OCI-LY3 (cell line): ENCODE measurements around the gene ELANE.

Source experiments
- CTCF ChIP-seq: fragments of 200-600, 300-600 bp; sonication (generic); IDR thresholded peaks from 2 replicates; pipeline ENCODE4 v1.5.1; 2014; ENCODE audit warnings: antibody characterized with exemption, low read length, low read depth
- EZH2phosphoT487 ChIP-seq: fragments of 200-600 bp; shearing (Covaris generic); IDR thresholded peaks from 2 replicates; pipeline ENCODE4 v1.6.1; 2018; ENCODE audit warnings: antibody characterized with exemption, mixed run types, low read depth

GRCh38 chr19:888581-889385 is 36.7 kb downstream of the ELANE start:
- TF ChIP-seq CTCF (no peak), EZH2phosphoT487 (no peak)
